HCT116 (cell line): ENCODE results near the gene COPG1.

ENCODE experiments used
- CEBPB ChIP-seq: IDR thresholded peaks from 2 replicates; pipeline ENCODE4 v1.6.1; 2012; ENCODE audit warnings: low read depth
- ELF1 ChIP-seq: IDR thresholded peaks from 2 replicates; pipeline ENCODE4 v1.6.1; 2012; ENCODE audit warnings: low read depth, borderline replicate concordance
- POLR2A ChIP-seq: IDR thresholded peaks from 2 replicates; pipeline ENCODE4 v1.7.0; 2011; ENCODE audit warnings: borderline replicate concordance; ENCODE audit not compliant: insufficient read depth, insufficient read length; ENCODE audit errors: extremely low read depth
- ZFX ChIP-seq: fragments of 450-650 bp; IDR thresholded peaks from 2 replicates; pipeline ENCODE4 v1.6.1; 2017
- TF ChIP-seq, protein P1 (sequence below), 3 experiments: fragments of 200-600 bp in 1 of 3; sonication (generic) in 1 of 3; IDR thresholded peaks in 2 of 3; conservative IDR thresholded peaks in 1 of 3; 2 replicates each; pipeline ENCODE4 v1.5.1; 2012 to 2017; ENCODE audit warnings: low read depth in 2 of 3, low read length in 2 of 3, antibody characterized with exemption in 1 of 3, borderline replicate concordance in 1 of 3, control low read depth in 1 of 3, mild to moderate bottlenecking in 1 of 3, mixed read lengths in 1 of 3, mixed run types in 1 of 3, moderate library complexity in 1 of 3; ENCODE audit not compliant: insufficient read depth in 1 of 3
- TF ChIP-seq, protein P2 (sequence below): IDR thresholded peaks from 2 replicates; pipeline ENCODE4 v1.6.1; 2012

DNA sequence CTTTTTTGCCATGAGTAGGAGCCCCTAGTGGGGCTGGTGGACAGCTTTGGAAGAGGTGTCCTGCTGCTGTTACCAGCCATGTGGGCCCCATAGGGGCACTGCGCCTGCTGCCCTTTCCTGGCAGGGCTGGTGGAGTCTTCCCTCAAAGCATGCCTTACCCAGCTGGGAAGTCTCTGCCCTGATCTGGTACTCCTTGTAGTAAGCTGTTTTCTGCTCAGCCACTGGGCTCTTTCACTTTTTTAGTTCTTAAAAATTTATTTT is 55.5 kb downstream of the COPG1 start:
- TF ChIP-seq, protein P1, sequence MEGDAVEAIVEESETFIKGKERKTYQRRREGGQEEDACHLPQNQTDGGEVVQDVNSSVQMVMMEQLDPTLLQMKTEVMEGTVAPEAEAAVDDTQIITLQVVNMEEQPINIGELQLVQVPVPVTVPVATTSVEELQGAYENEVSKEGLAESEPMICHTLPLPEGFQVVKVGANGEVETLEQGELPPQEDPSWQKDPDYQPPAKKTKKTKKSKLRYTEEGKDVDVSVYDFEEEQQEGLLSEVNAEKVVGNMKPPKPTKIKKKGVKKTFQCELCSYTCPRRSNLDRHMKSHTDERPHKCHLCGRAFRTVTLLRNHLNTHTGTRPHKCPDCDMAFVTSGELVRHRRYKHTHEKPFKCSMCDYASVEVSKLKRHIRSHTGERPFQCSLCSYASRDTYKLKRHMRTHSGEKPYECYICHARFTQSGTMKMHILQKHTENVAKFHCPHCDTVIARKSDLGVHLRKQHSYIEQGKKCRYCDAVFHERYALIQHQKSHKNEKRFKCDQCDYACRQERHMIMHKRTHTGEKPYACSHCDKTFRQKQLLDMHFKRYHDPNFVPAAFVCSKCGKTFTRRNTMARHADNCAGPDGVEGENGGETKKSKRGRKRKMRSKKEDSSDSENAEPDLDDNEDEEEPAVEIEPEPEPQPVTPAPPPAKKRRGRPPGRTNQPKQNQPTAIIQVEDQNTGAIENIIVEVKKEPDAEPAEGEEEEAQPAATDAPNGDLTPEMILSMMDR (IDR thresholded peaks at IDR 0.05 in 2 of 3, conservative IDR thresholded peaks at IDR 0.05 in 1 of 3; ENCODE audit: borderline replicate concordance in 1 of 3, insufficient read depth in 1 of 3, low read depth in 2 of 3, low read length in 2 of 3) = no peak
- no peak for TF ChIP-seq POLR2A
- TF ChIP-seq, protein P2, sequence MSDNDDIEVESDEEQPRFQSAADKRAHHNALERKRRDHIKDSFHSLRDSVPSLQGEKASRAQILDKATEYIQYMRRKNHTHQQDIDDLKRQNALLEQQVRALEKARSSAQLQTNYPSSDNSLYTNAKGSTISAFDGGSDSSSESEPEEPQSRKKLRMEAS = no peak
- no peak for TF ChIP-seq CEBPB
- TF ChIP-seq ZFX = no peak
- no peak for TF ChIP-seq ELF1
